Measurements from ENCODE around the gene NAPA. TPM values are rescaled to one million over a fixed set of nuclear protein-coding genes. Genes with fewer than 3 reads are reported as not detected.

NAPA gene
- total and polyA plus RNA-seq, 10 of the 15 experiments (the other 5 are each of a cell fraction or from before 2014, with no cell fraction given), result 8.2 to 193 (median 102) TPM

DNA sequence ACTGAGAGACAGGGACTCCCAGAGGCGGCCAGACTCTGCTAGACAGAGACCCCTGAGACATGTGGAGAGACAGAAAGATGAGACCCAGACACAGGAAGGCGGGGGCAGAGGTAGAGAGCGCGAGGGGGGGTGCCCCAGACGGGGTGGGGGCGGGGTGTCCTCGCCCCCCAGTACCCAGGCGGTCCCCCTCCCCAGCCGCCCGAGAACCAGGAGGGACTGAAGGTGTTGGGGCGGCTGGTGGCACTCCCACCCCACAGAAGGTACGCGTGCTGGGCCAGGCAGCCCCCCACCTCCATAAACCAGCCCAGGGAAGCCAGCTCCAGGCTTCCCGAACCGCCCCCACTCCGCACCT is 43.5 kb downstream of the NAPA start:
- CTCF ChIA-PET, result no interaction called here
- no peak overlapping the region for H2AFZ ChIP-seq (ENCODE audit: control insufficient read depth, low read depth, low read length)
- peaks cover 5 to 7% of the 10 kb centered on the region in 2 experiments; a peak in 3 of 4 replicates for H3K27me3 ChIP-seq (replicated peaks in 1 of 2; ENCODE audit: control insufficient read depth in 2 of 2, insufficient read depth in 2 of 2, low read length in 1 of 2)
- in situ Hi-C loops (cut with MboI), result no loop called here
- H3K4me3 ChIP-seq, result no peak overlapping the region
- FAIRE-seq (no peak), ATAC-seq (no peak), DNase-seq (ENCODE audit: low read depth, low spot score) (no peak)
- no peak overlapping the region for H3K9ac ChIP-seq (ENCODE audit: control insufficient read depth, insufficient read depth, low read length)
- RAD21 ChIA-PET (ENCODE audit: unreplicated experiment), result no interaction called here
- no peaks in the 10 kb centered on the region for H3K79me2 ChIP-seq (ENCODE audit: control insufficient read depth, insufficient read depth, low read length)
- intact Hi-C loops (cut with micrococcal nuclease; ENCODE audit: unreplicated experiment), result no loop called here
- BruUV-seq (replicated peaks), result no TSS peak
- SMC1A ChIA-PET (ENCODE audit: uncharacterized antibody, unreplicated experiment), result no interaction called here
- H3K4me2 ChIP-seq (ENCODE audit: control insufficient read depth, insufficient read depth), result no peak overlapping the region
- 14% methylated on average over 12 of the region's 16 CpGs for WGBS (ENCODE audit: insufficient coverage, insufficient replicate concordance, low lambda C conversion rate, missing lambda C conversion rate)
- H3K9me3 ChIP-seq (replicated peaks; ENCODE audit: control insufficient read depth, insufficient read depth, low read length), result no peaks in the 10 kb centered on the region
- H4K20me1 ChIP-seq (ENCODE audit: control insufficient read depth, insufficient read depth), result no peaks in the 10 kb centered on the region
- no peaks in the 10 kb centered on the region for H3K36me3 ChIP-seq (ENCODE audit: control insufficient read depth in 2 of 2, insufficient read depth in 2 of 2, low read length in 1 of 2)
- H3K27ac ChIP-seq (ENCODE audit: control insufficient read depth, insufficient read depth), result no peak overlapping the region
- no peaks in the 10 kb centered on the region for H3K4me1 ChIP-seq (ENCODE audit: control insufficient read depth, insufficient read depth, low read length)
- POLR2A ChIA-PET, result no interaction called here
- TF ChIP-seq MYC (IDR thresholded peaks at IDR 0.05; ENCODE audit: insufficient read depth, insufficient read length, insufficient replicate concordance, low read length, severe bottlenecking) (no peak), BACH1 (IDR thresholded peaks at IDR 0.05; ENCODE audit: borderline replicate concordance) (no peak), PML (IDR thresholded peaks at IDR 0.05; ENCODE audit: low read length) (no peak), TAF1 (IDR thresholded peaks at IDR 0.05; ENCODE audit: borderline replicate concordance, low read depth, low read length) (no peak), HCFC1 (IDR thresholded peaks at IDR 0.05; ENCODE audit: low read length) (no peak), RELA (IDR thresholded peaks at IDR 0.05; ENCODE audit: borderline replicate concordance, partially characterized antibody) (no peak), POLR2A (IDR thresholded peaks at IDR 0.05; ENCODE audit: low read depth, low read length) (no peak), CBX5 (IDR thresholded peaks at IDR 0.05; ENCODE audit: low read depth) (no peak)
- TF ChIP-seq, protein P1, sequence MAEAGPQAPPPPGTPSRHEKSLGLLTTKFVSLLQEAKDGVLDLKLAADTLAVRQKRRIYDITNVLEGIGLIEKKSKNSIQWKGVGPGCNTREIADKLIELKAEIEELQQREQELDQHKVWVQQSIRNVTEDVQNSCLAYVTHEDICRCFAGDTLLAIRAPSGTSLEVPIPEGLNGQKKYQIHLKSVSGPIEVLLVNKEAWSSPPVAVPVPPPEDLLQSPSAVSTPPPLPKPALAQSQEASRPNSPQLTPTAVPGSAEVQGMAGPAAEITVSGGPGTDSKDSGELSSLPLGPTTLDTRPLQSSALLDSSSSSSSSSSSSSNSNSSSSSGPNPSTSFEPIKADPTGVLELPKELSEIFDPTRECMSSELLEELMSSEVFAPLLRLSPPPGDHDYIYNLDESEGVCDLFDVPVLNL (IDR thresholded peaks at IDR 0.05; ENCODE audit: low read depth, low read length), result no peak
- TF ChIP-seq, protein P2, sequence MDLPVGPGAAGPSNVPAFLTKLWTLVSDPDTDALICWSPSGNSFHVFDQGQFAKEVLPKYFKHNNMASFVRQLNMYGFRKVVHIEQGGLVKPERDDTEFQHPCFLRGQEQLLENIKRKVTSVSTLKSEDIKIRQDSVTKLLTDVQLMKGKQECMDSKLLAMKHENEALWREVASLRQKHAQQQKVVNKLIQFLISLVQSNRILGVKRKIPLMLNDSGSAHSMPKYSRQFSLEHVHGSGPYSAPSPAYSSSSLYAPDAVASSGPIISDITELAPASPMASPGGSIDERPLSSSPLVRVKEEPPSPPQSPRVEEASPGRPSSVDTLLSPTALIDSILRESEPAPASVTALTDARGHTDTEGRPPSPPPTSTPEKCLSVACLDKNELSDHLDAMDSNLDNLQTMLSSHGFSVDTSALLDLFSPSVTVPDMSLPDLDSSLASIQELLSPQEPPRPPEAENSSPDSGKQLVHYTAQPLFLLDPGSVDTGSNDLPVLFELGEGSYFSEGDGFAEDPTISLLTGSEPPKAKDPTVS (IDR thresholded peaks at IDR 0.05; ENCODE audit: low read depth, low read length), result no peak
- TF ChIP-seq, protein P3, sequence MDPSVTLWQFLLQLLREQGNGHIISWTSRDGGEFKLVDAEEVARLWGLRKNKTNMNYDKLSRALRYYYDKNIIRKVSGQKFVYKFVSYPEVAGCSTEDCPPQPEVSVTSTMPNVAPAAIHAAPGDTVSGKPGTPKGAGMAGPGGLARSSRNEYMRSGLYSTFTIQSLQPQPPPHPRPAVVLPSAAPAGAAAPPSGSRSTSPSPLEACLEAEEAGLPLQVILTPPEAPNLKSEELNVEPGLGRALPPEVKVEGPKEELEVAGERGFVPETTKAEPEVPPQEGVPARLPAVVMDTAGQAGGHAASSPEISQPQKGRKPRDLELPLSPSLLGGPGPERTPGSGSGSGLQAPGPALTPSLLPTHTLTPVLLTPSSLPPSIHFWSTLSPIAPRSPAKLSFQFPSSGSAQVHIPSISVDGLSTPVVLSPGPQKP (IDR thresholded peaks at IDR 0.05; ENCODE audit: low read depth, low read length), result no peak
- TF ChIP-seq, protein P4, sequence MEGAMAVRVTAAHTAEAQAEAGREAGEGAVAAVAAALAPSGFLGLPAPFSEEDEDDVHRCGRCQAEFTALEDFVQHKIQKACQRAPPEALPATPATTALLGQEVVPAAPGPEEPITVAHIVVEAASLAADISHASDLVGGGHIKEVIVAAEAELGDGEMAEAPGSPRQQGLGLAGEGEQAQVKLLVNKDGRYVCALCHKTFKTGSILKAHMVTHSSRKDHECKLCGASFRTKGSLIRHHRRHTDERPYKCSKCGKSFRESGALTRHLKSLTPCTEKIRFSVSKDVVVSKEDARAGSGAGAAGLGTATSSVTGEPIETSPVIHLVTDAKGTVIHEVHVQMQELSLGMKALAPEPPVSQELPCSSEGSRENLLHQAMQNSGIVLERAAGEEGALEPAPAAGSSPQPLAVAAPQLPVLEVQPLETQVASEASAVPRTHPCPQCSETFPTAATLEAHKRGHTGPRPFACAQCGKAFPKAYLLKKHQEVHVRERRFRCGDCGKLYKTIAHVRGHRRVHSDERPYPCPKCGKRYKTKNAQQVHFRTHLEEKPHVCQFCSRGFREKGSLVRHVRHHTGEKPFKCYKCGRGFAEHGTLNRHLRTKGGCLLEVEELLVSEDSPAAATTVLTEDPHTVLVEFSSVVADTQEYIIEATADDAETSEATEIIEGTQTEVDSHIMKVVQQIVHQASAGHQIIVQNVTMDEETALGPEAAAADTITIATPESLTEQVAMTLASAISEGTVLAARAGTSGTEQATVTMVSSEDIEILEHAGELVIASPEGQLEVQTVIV (IDR thresholded peaks at IDR 0.05; ENCODE audit: borderline replicate concordance, partially characterized antibody), result no peak
- TF ChIP-seq, protein P5, sequence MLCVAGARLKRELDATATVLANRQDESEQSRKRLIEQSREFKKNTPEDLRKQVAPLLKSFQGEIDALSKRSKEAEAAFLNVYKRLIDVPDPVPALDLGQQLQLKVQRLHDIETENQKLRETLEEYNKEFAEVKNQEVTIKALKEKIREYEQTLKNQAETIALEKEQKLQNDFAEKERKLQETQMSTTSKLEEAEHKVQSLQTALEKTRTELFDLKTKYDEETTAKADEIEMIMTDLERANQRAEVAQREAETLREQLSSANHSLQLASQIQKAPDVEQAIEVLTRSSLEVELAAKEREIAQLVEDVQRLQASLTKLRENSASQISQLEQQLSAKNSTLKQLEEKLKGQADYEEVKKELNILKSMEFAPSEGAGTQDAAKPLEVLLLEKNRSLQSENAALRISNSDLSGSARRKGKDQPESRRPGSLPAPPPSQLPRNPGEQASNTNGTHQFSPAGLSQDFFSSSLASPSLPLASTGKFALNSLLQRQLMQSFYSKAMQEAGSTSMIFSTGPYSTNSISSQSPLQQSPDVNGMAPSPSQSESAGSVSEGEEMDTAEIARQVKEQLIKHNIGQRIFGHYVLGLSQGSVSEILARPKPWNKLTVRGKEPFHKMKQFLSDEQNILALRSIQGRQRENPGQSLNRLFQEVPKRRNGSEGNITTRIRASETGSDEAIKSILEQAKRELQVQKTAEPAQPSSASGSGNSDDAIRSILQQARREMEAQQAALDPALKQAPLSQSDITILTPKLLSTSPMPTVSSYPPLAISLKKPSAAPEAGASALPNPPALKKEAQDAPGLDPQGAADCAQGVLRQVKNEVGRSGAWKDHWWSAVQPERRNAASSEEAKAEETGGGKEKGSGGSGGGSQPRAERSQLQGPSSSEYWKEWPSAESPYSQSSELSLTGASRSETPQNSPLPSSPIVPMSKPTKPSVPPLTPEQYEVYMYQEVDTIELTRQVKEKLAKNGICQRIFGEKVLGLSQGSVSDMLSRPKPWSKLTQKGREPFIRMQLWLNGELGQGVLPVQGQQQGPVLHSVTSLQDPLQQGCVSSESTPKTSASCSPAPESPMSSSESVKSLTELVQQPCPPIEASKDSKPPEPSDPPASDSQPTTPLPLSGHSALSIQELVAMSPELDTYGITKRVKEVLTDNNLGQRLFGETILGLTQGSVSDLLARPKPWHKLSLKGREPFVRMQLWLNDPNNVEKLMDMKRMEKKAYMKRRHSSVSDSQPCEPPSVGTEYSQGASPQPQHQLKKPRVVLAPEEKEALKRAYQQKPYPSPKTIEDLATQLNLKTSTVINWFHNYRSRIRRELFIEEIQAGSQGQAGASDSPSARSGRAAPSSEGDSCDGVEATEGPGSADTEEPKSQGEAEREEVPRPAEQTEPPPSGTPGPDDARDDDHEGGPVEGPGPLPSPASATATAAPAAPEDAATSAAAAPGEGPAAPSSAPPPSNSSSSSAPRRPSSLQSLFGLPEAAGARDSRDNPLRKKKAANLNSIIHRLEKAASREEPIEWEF (IDR thresholded peaks at IDR 0.05; ENCODE audit: insufficient replicate concordance, low read depth, low read length), result no peak

Measured in GM12878 (cell line).